GM13977 (cell line): ENCODE measurements around the gene ABLIM2.
A peak's percentile ranks its signal among the peaks of the same experiment; 100 is the strongest.

Source experiments
- DNase-seq: peaks from one replicate; pipeline ENCODE4 v3.0.0; 2012; ENCODE audit warnings: low spot score
- CTCF ChIP-seq: IDR thresholded peaks from 2 replicates; pipeline ENCODE4 v1.5.1; 2012; ENCODE audit warnings: mild to moderate bottlenecking, control low read depth; ENCODE audit not compliant: insufficient read depth; ENCODE audit errors: extremely low read depth, missing control alignments
- in situ Hi-C: fragments of 300-500 bp; cut with MboI; formaldehyde crosslinking; loops from one replicate; pipeline ENCODE4 v1.12.0; 2022; ENCODE audit warnings: low sequenced_read_pairs, low pct_unique_long_range_greater_than_20kb, mixed read lengths, inconsistent platforms; ENCODE audit not compliant: unreplicated experiment

The ABLIM2 gene

GRCh38 chr4:8158710-8159536 is at the start of gene ABLIM2:
ABLIM2 (minus strand) TSS chr4:8158813; CDS start chr4:8158689, 124 bp downstream.
- in situ Hi-C loops = no loop called here
- peak; percentile 100 for DNase-seq
- no peak for TF ChIP-seq CTCF

GRCh38 chr4:8207314-8207713 is 48.7 kb upstream of the ABLIM2 start:
- in situ Hi-C loops = no loop called here
- DNase-seq = no peak
- no peak for TF ChIP-seq CTCF

- in situ Hi-C loops = no loop called here
- no peak for TF ChIP-seq CTCF
- DNase-seq = no peak
Observed at GRCh38 chr4:8205749-8206611, 47.4 kb upstream of the ABLIM2 start.

- no peak for TF ChIP-seq CTCF
- in situ Hi-C loops = no loop called here
- DNase-seq = no peak
Observed at GRCh38 chr4:8205241-8205707, 46.7 kb upstream of the ABLIM2 start.

GRCh38 chr4:8204576-8205227 is 46.1 kb upstream of the ABLIM2 start:
- TF ChIP-seq CTCF = no peak
- DNase-seq = no peak
- in situ Hi-C loops = no loop called here

- no peak for TF ChIP-seq CTCF
- DNase-seq = no peak
- in situ Hi-C loops = no loop called here
Observed at GRCh38 chr4:8203817-8204216, 45.2 kb upstream of the ABLIM2 start.
